ENCODE results near the gene FANCM. TPM values are rescaled to one million over a fixed set of nuclear protein-coding genes. Genes with fewer than 3 reads are reported as not detected.

FANCM gene
- total RNA-seq, 1 experiment from 2014 or later, result 11.9 TPM

DNA sequence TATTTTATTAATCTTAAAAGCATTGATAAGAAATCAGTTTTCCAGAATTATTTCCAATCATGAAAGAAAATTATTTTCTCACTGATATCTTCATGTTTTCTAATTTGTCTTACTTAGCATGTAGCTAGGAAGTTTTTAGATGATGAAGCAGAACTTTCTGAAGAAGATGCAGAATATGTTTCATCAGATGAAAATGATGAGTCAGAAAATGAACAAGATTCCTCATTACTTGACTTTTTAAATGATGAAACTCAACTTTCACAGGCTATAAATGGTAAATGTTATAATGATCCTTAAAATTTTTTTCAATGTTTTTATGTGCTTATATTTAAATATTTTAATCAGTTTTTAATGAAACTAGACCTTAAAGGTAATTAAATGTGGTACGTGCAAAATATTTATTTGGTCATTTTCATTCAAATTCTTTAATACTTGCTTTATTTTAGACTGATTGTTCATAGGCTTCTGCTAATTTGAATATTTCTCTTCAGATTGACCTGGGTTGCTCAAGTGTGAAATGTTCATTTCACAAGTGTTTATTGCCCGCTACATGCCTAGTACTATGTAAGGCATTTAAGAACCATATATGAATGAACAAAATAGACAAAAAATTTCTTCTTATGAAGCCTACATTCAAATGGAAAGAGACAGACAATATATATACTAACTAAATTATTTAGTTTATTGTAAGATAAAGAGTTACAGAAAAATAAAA lies 49.5 kb downstream of the FANCM start:
- no peak overlapping the region for H3K4me3 Mint-ChIP-seq
- H2BK5ac ChIP-seq (ENCODE audit: insufficient read length, low read length), result no peak overlapping the region
- no peaks in the 10 kb centered on the region for H3K4me1 ChIP-seq (ENCODE audit: insufficient read depth, low read length)

More for the DNA sequence above, 49.5 kb downstream of the FANCM start:
- no peaks in the 10 kb centered on the region for H3K79me2 ChIP-seq (ENCODE audit: insufficient read depth, low read length)
- no peak overlapping the region for H3K18ac ChIP-seq (ENCODE audit: insufficient read length, low read depth, low read length)
- H2BK12ac ChIP-seq (ENCODE audit: insufficient read length, low read depth, low read length), result no peak overlapping the region
- no peak overlapping the region for H4K5ac ChIP-seq (ENCODE audit: insufficient read length, low read depth, low read length)
- Mint-ChIP-seq H3K9me3 (no peaks in the 10 kb centered on the region), H3K4me1 (peaks cover 3 to 10% of the 10 kb centered on the region in 2 experiments; a peak in 3 of 4 replicates), H3K27me3 (ENCODE audit: low read depth) (no peaks in the 10 kb centered on the region), H3K36me3 (ENCODE audit: insufficient read depth in 1 of 3, low read depth in 3 of 3) (peaks cover 5 to 20% (median 9%) of the 10 kb centered on the region in 3 experiments; a peak in 5 of 7 replicates), H3K27ac (no peak overlapping the region)
- no peaks in the 10 kb centered on the region for H3K27me3 ChIP-seq (ENCODE audit: insufficient read depth, low read length)
- TF ChIP-seq, protein P1, sequence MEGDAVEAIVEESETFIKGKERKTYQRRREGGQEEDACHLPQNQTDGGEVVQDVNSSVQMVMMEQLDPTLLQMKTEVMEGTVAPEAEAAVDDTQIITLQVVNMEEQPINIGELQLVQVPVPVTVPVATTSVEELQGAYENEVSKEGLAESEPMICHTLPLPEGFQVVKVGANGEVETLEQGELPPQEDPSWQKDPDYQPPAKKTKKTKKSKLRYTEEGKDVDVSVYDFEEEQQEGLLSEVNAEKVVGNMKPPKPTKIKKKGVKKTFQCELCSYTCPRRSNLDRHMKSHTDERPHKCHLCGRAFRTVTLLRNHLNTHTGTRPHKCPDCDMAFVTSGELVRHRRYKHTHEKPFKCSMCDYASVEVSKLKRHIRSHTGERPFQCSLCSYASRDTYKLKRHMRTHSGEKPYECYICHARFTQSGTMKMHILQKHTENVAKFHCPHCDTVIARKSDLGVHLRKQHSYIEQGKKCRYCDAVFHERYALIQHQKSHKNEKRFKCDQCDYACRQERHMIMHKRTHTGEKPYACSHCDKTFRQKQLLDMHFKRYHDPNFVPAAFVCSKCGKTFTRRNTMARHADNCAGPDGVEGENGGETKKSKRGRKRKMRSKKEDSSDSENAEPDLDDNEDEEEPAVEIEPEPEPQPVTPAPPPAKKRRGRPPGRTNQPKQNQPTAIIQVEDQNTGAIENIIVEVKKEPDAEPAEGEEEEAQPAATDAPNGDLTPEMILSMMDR (conservative IDR thresholded peaks at IDR 0.05), result no peak
- no peaks in the 10 kb centered on the region for H4K20me1 ChIP-seq (ENCODE audit: control insufficient read depth, insufficient read depth, insufficient read length)
- no peak overlapping the region for H2BK120ac ChIP-seq (ENCODE audit: low read depth, low read length, poor library complexity, severe bottlenecking)
- H3T11ph ChIP-seq (ENCODE audit: low read length), result no peak overlapping the region
- H4K91ac ChIP-seq (ENCODE audit: insufficient read length, low read depth, low read length), result no peak overlapping the region
- no peak for DNase-seq
- H2BK15ac ChIP-seq (ENCODE audit: low read depth, low read length), result no peak overlapping the region
- no peak overlapping the region for H3K23ac ChIP-seq (ENCODE audit: insufficient read length, low read depth, low read length)
- no peak overlapping the region for H3K4ac ChIP-seq (ENCODE audit: low read depth, low read length)
- no peak overlapping the region for H3K14ac ChIP-seq (ENCODE audit: insufficient read depth, low read length)
- peaks cover 2% of the 10 kb centered on the region for H3K23me2 ChIP-seq (ENCODE audit: insufficient read length, low read depth, low read length, poor library complexity, severe bottlenecking)
- no peak overlapping the region for H3K56ac ChIP-seq (ENCODE audit: insufficient read length, low read depth, low read length)
- no peak overlapping the region for H3K9ac ChIP-seq (ENCODE audit: extremely low read depth, insufficient read length, low read length)
- no peak overlapping the region for H2AK5ac ChIP-seq (ENCODE audit: insufficient read length, low read length)
- H3K4me2 ChIP-seq (ENCODE audit: insufficient read depth, insufficient read length, low read length), result no peak overlapping the region
- no peak overlapping the region for H2BK20ac ChIP-seq (ENCODE audit: low read depth, low read length, poor library complexity, severe bottlenecking)
- H4K8ac ChIP-seq (replicated peaks; ENCODE audit: insufficient read length, low read depth, low read length), result no peak overlapping the region
- no peak overlapping the region for H2AFZ ChIP-seq (ENCODE audit: low read length)
- H3K79me1 ChIP-seq (ENCODE audit: insufficient read depth, low read depth, low read length, poor library complexity, severe bottlenecking), result no peaks in the 10 kb centered on the region
- no CpG with 5 or more reads among the region's 2 CpGs for whole genome bisulfite sequencing (ENCODE audit: extremely low coverage, insufficient read length, low lambda C conversion rate)
- no peak overlapping the region for H3K27ac ChIP-seq (ENCODE audit: insufficient read length, low read depth, low read length)
- H3K9me3 ChIP-seq (ENCODE audit: control insufficient read depth, low read depth, low read length), result no peaks in the 10 kb centered on the region

All from H9 (cell line).